Gastroesophageal sphincter (tissue), 4 donors: ENCODE measurements around the gene CYP4F22. TPM values are rescaled to one million over a fixed set of nuclear protein-coding genes. Genes with fewer than 3 reads are reported as not detected.

ENCODE experiments used
- ATAC-seq: fragments of 150-250 bp; one replicate; pipeline ENCODE4 v1.9.1; 2016; ENCODE audit warnings: mild to moderate bottlenecking, moderate library complexity
- H3K27ac ChIP-seq, 4 donors: fragments of 200-600 bp; sonication (generic) in 3 of 4; 1 replicate in 3 of 4; 2 replicates in 1 of 4; pipeline ENCODE4 v1.5.1; 2016 to 2019
- H3K27me3 ChIP-seq: fragments of 200-600 bp; sonication (generic); one replicate; pipeline ENCODE4 v1.5.1; 2019
- H3K36me3 ChIP-seq, 2 donors: fragments of 200-600 bp; sonication (generic); one replicate each; pipeline ENCODE4 v1.5.1; 2019; ENCODE audit warnings: control low read depth in 1 of 2
- H3K4me1 ChIP-seq, 3 donors: fragments of 200-600 bp; sonication (generic); 1 replicate in 2 of 3; 2 replicates in 1 of 3; pipeline ENCODE4 v1.5.1; 2016 to 2019; ENCODE audit warnings: control low read depth in 2 of 3
- H3K4me3 ChIP-seq, 2 donors: fragments of 200-600 bp; sonication (generic); one replicate each; pipeline ENCODE4 v1.5.1; 2019; ENCODE audit warnings: mild to moderate bottlenecking in 1 of 2, moderate library complexity in 1 of 2
- H3K9me3 ChIP-seq, 3 donors: fragments of 200-600 bp; sonication (generic); one replicate each; pipeline ENCODE4 v1.5.1; 2017 to 2019; ENCODE audit warnings: control low read depth in 2 of 3
- CTCF ChIP-seq, 4 experiments: fragments of 200-600 bp in 2 of 4; fragments of 450-650 bp in 2 of 4; sonication (generic) in 1 of 4; IDR thresholded peaks; one replicate each; pipeline ENCODE4 v1.5.1; 2017 to 2019; ENCODE audit warnings: antibody characterized with exemption in 4 of 4, mild to moderate bottlenecking in 2 of 4, moderate library complexity in 2 of 4
- EP300 ChIP-seq: sonication (generic); formaldehyde crosslinking; IDR thresholded peaks from one replicate; pipeline ENCODE4 v1.6.1; 2017; ENCODE audit warnings: antibody characterized with exemption, mild to moderate bottlenecking
- POLR2A ChIP-seq, 2 donors: fragments of 450-650 bp; IDR thresholded peaks; one replicate each; pipeline ENCODE4 v1.6.1; 2017; ENCODE audit warnings: antibody characterized with exemption in 2 of 2, mild to moderate bottlenecking in 2 of 2, moderate library complexity in 1 of 2
- POLR2AphosphoS5 ChIP-seq: sonication (generic); formaldehyde crosslinking; IDR thresholded peaks from one replicate; pipeline ENCODE4 v1.6.1; 2017; ENCODE audit warnings: antibody characterized with exemption
- WGBS, 2 donors: methylation state at CpG; one replicate each; pipeline ENCODE4 v1.1.5; 2018; ENCODE audit warnings: low coverage in 1 of 2; 5-methylcytosine and 5-hydroxymethylcytosine counted together
- total RNA-seq, 4 donors: library from RNA; depleted of rRNA; stranded (reverse); fragments of >200 nt; gene quantifications; one replicate each; pipeline ENCODE4 v1.1.0, GENCODE V29; 2016

Gene CYP4F22
- total RNA-seq, result under 1 TPM in 3 of 4 donors, not detected in 1; 0.19 to 0.47 (median 0.47) TPM

- H3K4me3 ChIP-seq, result peak within 1 kb of the TSS in 1 of 2 donors; percentile 34
Measured at GRCh38 chr19:15508035-15508710, at the start of gene CYP4F22. Gene CYP4F22, plus strand, starts transcription at chr19:15508525. Its CDS starts 16,812 bp downstream, at chr19:15525337.

GRCh38 chr19:15461694-15462093 lies 46.6 kb upstream of the CYP4F22 start:
- ATAC-seq, result no peak

More at GRCh38 chr19:15508035-15508710, at the start of gene CYP4F22:
- H3K27ac ChIP-seq, result no peak within 1 kb of the TSS
- TF ChIP-seq CTCF (IDR thresholded peaks at IDR 0.05), result no peak
- no peak for TF ChIP-seq POLR2AphosphoS5
- peaks cover 0 to 8% (median 4%) of the 10 kb centered on the region in 3 donors for H3K4me1 ChIP-seq
- no peaks in the 10 kb centered on the region for H3K9me3 ChIP-seq
- peaks cover 83% of the 10 kb centered on the region for H3K27me3 ChIP-seq
- WGBS, 2 donors, result 2 to 35% methylated on average over 4 to 8 of the region's 52 CpGs
- H3K36me3 ChIP-seq, result no peaks in the 10 kb centered on the region
- no peak for ATAC-seq

GRCh38 chr19:15463861-15464371 lies 44.4 kb upstream of the CYP4F22 start:
- Histone ChIP-seq H3K9me3 (no peaks in the 10 kb centered on the region), H3K4me1 (no peaks in the 10 kb centered on the region), H3K4me3 (peak overlapping the region; percentile 7 to 45), H3K27ac (peak overlapping the region in 2 of 4 donors; percentile 32 to 51), H3K27me3 (peaks cover 93% of the 10 kb centered on the region), H3K36me3 (no peaks in the 10 kb centered on the region)
- WGBS, 2 donors, result 40 to 62% methylated on average over 1 to 2 of the region's 25 CpGs
- no peak for ATAC-seq
- no peak for TF ChIP-seq CTCF (IDR thresholded peaks at IDR 0.05)
- TF ChIP-seq POLR2AphosphoS5, result no peak
- no peak for TF ChIP-seq POLR2A (IDR thresholded peaks at IDR 0.05)
- TF ChIP-seq EP300, result no peak

More at GRCh38 chr19:15461694-15462093, 46.6 kb upstream of the CYP4F22 start:
- peaks cover 0 to 15% (median 10%) of the 10 kb centered on the region in 3 donors for H3K4me1 ChIP-seq
- H3K27ac ChIP-seq, result no peak overlapping the region
- WGBS, 2 donors, result 86 to 100% methylated on average over 1 to 2 of the region's 2 CpGs
- no peak overlapping the region for H3K4me3 ChIP-seq
- no peaks in the 10 kb centered on the region for H3K36me3 ChIP-seq
- TF ChIP-seq POLR2A (IDR thresholded peaks at IDR 0.05) (no peak), POLR2AphosphoS5 (no peak), EP300 (no peak), CTCF (IDR thresholded peaks at IDR 0.05) (no peak)
- peaks cover 93% of the 10 kb centered on the region for H3K27me3 ChIP-seq
- H3K9me3 ChIP-seq, result no peaks in the 10 kb centered on the region

GRCh38 chr19:15464394-15465385 lies 43.6 kb upstream of the CYP4F22 start, which contains the start of gene RASAL3:
Gene RASAL3, minus strand, starts transcription at chr19:15464544. Its CDS starts 186 bp downstream, at chr19:15464358.
- Histone ChIP-seq H3K27me3 (peaks cover 93% of the 10 kb centered on the region), H3K4me1 (peaks cover 0 to 6% (median 4%) of the 10 kb centered on the region in 3 donors), H3K36me3 (no peaks in the 10 kb centered on the region), H3K4me3 (peak within 1 kb of the TSS; percentile 7 to 45), H3K9me3 (no peaks in the 10 kb centered on the region), H3K27ac (peak within 1 kb of the TSS in 2 of 4 donors; percentile 32 to 51)
- no peak for ATAC-seq
- no peak for TF ChIP-seq POLR2A (IDR thresholded peaks at IDR 0.05)
- TF ChIP-seq EP300, result no peak
- TF ChIP-seq POLR2AphosphoS5, result no peak
- TF ChIP-seq CTCF (IDR thresholded peaks at IDR 0.05), result no peak
- 46 to 64% methylated on average over 9 of the region's 17 CpGs for WGBS, 2 donors
